A549 (cell line): Measurements from ENCODE around the gene NDRG4. TPM values are rescaled to one million over a fixed set of nuclear protein-coding genes. Genes with fewer than 3 reads are reported as not detected.

Experiments used
- ATAC-seq, 2 experiments: fragments of 200-7000 bp in 1 of 2; fragments of >200 bp in 1 of 2; cut with Nextera tagmentation in 1 of 2; cut with Tn5 transposase in 1 of 2; 3 replicates each; pipeline versions ENCODE4 v1.8.0 to v1.9.1; 2018 to 2020; ENCODE audit warnings: mild to moderate bottlenecking in 1 of 2, moderate library complexity in 1 of 2
- CTCF ChIA-PET: fragments of 300-600 bp; sonication (Branson Sonifier 250); formaldehyde crosslinking; extraction: SDS; loops from one replicate; lab custom pipeline; 2021; ENCODE audit warnings: antibody characterized with exemption, inconsistent platforms; lab: Yijun Ruan, JAX
- POLR2A ChIA-PET: fragments of 350-600 bp; formaldehyde crosslinking; extraction: SDS; loops from one replicate; lab custom pipeline; 2021; ENCODE audit warnings: antibody characterized with exemption, inconsistent platforms; lab: Yijun Ruan, JAX
- DNase-seq, 2 experiments: peaks; one replicate each; pipeline versions ENCODE4 v3.0.0 to v3.0.0-alpha.2; 2011 to 2016; ENCODE audit warnings: low read depth in 1 of 2, low spot score in 1 of 2
- FAIRE-seq: peaks from 2 replicates; lab custom pipeline; 2011; peaks lifted over from hg19 to GRCh38; lab: Jason Lieb, UNC
- H3K27ac ChIP-seq, 2 experiments: fragments of >200 bp; sonication (Bioruptor Twin); formaldehyde crosslinking; 3 replicates each; pipeline ENCODE4 v1.5.1; 2016 to 2017
- H3K4me1 ChIP-seq: fragments of >200 bp; sonication (Bioruptor Twin); formaldehyde crosslinking; 3 replicates; pipeline ENCODE4 v1.6.1; 2016
- H3K4me2 ChIP-seq: fragments of >200 bp; sonication (Bioruptor Twin); formaldehyde crosslinking; 3 replicates; pipeline ENCODE4 v1.6.1; 2016
- H3K4me3 ChIP-seq: fragments of >200 bp; sonication (Bioruptor Twin); formaldehyde crosslinking; 3 replicates; pipeline ENCODE4 v1.5.1; 2016
- H3K9me3 ChIP-seq: fragments of >200 bp; sonication (Bioruptor Twin); formaldehyde crosslinking; 3 replicates; pipeline ENCODE4 v1.6.1; 2016
- ATOH8 ChIP-seq: fragments of 250-450 bp; sonication (Bioruptor Pico); IDR thresholded peaks from 2 replicates; pipeline ENCODE4 v1.5.0; 2020; ENCODE audit warnings: low read depth, mild to moderate bottlenecking, moderate library complexity
- BCL3 ChIP-seq: fragments of >200 bp; sonication (Bioruptor Twin); formaldehyde crosslinking; IDR thresholded peaks from 3 replicates; pipeline ENCODE4 v1.6.1; 2016
- E2F6 ChIP-seq: IDR thresholded peaks from 2 replicates; pipeline ENCODE4 v1.6.1; 2012; ENCODE audit warnings: low read depth, borderline replicate concordance
- EHF ChIP-seq: fragments of 250-450 bp; sonication (Bioruptor Pico); IDR thresholded peaks from 2 replicates; pipeline ENCODE4 v1.5.0; 2020; ENCODE audit warnings: mild to moderate bottlenecking
- HDAC2 ChIP-seq: fragments of 200-600 bp; sonication (generic); IDR thresholded peaks from 2 replicates; pipeline ENCODE4 v1.6.1; 2016
- HOXA7 ChIP-seq: fragments of 250-450 bp; sonication (Bioruptor Pico); IDR thresholded peaks from 2 replicates; pipeline ENCODE4 v1.5.0; 2020; ENCODE audit warnings: mild to moderate bottlenecking, moderate library complexity
- HOXB5 ChIP-seq: fragments of 250-450 bp; sonication (Bioruptor Pico); IDR thresholded peaks from 2 replicates; pipeline ENCODE4 v1.5.0; 2020; ENCODE audit warnings: mild to moderate bottlenecking, moderate library complexity
- JUN ChIP-seq, 2 experiments: fragments of >200 bp; sonication (Bioruptor Twin); formaldehyde crosslinking; IDR thresholded peaks; 2 replicates in 1 of 2; 3 replicates in 1 of 2; pipeline ENCODE4 v1.6.1; 2016 to 2017
- MAFK ChIP-seq: fragments of 450-650 bp; IDR thresholded peaks from 2 replicates; pipeline ENCODE4 v1.6.1; 2014; ENCODE audit not compliant: partially characterized antibody
- NFE2L2 ChIP-seq: fragments of 150-350 bp; conservative IDR thresholded peaks from 2 replicates; pipeline ENCODE4 v1.6.1; 2014; ENCODE audit warnings: low read length
- PHF8 ChIP-seq: fragments of 200-600 bp; sonication (generic); IDR thresholded peaks from 2 replicates; pipeline ENCODE4 v1.6.1; 2016; ENCODE audit warnings: low read depth, mild to moderate bottlenecking, antibody characterized with exemption, moderate library complexity, borderline replicate concordance
- POLR2AphosphoS2 ChIP-seq: conservative IDR thresholded peaks from 2 replicates; pipeline ENCODE4 v1.6.1; 2012; ENCODE audit warnings: low read length, improper control_type of control experiment, inconsistent platforms
- RARB ChIP-seq: fragments of 250-450 bp; sonication (Bioruptor Pico); IDR thresholded peaks from 2 replicates; pipeline ENCODE4 v1.8.0; 2021; ENCODE audit warnings: mild to moderate bottlenecking, moderate library complexity
- SREBF2 ChIP-seq: fragments of 450-650 bp; IDR thresholded peaks from 2 replicates; pipeline ENCODE4 v1.6.1; 2014; ENCODE audit warnings: mild to moderate bottlenecking, moderate library complexity
- TP53 ChIP-seq: fragments of 250-450 bp; sonication (Bioruptor Pico); IDR thresholded peaks from 2 replicates; pipeline ENCODE4 v1.5.0; 2021; ENCODE audit warnings: mild to moderate bottlenecking, moderate library complexity
- USF2 ChIP-seq: fragments of 450-650 bp; IDR thresholded peaks from 2 replicates; pipeline ENCODE4 v1.6.1; 2014; ENCODE audit warnings: antibody characterized with exemption
- ZC3H11A ChIP-seq: fragments of 450-650 bp; IDR thresholded peaks from 2 replicates; pipeline ENCODE4 v1.6.1; 2014; ENCODE audit warnings: antibody characterized with exemption, mild to moderate bottlenecking
- WGBS: methylation state at CpG from one replicate; pipeline ENCODE4 v1.1.6; 2017; ENCODE audit errors: missing lambda C conversion rate; 5-methylcytosine and 5-hydroxymethylcytosine counted together
- polyA plus RNA-seq, 4 experiments: library from polyadenylated mRNA; depleted of rRNA in 3 of 4; stranded (reverse); fragments of >200 nt; fragmentation: RNase III in 1 of 4; extraction: RNeasy Plus Mini Kit Qiagen cat#74134 plus additional on column Dnase treatment in 1 of 4; gene quantifications; 2 replicates in 3 of 4; 3 replicates in 1 of 4; pipeline ENCODE4 v1.2.3, GENCODE V29; 2011 to 2017
- TF ChIP-seq, protein P1 (sequence below): fragments of >200 bp; sonication (Bioruptor Twin); formaldehyde crosslinking; IDR thresholded peaks from 3 replicates; pipeline ENCODE4 v1.5.1; 2016
- TF ChIP-seq, protein P2 (sequence below): IDR thresholded peaks from 2 replicates; pipeline ENCODE4 v1.6.1; 2012

NDRG4 gene
- polyA plus RNA-seq, 2 of the 4 experiments (the other 2 are of a cell fraction): 8.1 to 21.3 TPM

DNA sequence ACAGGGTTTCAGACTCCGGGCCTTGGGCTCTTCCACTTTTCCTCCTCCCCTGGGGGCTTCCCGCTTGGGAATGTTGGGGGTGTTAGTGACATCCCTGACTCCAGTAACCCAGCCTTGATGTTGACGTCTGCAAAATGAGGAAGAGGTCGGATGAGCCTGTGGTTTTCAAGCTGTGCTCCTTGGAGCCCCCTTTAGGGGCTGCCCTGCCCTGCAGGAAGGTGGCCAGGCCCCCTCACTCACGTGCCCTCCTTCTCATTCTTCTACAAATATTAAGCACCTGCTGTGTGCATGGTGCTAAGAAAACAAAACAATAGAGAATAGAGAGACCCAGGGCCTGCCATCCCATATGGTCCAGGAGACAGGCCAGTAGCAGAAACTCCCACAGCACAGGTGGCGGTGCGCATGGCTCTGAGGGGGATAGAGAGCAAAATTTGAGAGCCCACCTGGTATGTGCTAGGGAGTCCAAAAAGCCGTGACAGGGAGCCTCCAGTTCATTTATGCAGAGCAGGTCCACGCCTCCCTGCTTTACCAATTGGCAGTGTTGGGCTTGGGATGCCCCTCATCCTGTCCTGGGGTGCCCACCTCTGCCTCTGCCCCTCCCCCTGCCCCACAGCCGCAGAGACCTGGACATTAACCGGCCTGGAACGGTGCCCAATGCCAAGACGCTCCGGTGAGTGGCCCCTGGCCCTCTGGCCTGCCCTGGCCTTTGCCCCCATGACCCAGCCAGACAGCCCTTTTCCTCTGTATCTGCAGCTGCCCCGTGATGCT is 7.4 kb downstream of the NDRG4 start (continued):
- TF ChIP-seq MAFK: no peak
- no peak for TF ChIP-seq SREBF2
- TF ChIP-seq HDAC2: no peak
- no peak for TF ChIP-seq PHF8
- TF ChIP-seq HOXA7: no peak

- ChIA-PET CTCF (interaction anchor here (1.2 to 8.1 kb wide), 5 partner anchors 11 to 171 kb away, joined by 3 to 110 read pairs (median 43); partner anchors contain the start of gene NDRG4), POLR2A (no interaction called here)
- no peak for ATAC-seq
- WGBS: 83% methylated on average over 9 of the region's 14 CpGs
- no peaks in the 10 kb centered on the region for H3K4me1 ChIP-seq
- FAIRE-seq: no peak
- H3K4me2 ChIP-seq: no peak overlapping the region
- no peaks in the 10 kb centered on the region for H3K9me3 ChIP-seq
- DNase-seq: no peak
- H3K4me3 ChIP-seq: no peak overlapping the region
- TF ChIP-seq, protein P1, sequence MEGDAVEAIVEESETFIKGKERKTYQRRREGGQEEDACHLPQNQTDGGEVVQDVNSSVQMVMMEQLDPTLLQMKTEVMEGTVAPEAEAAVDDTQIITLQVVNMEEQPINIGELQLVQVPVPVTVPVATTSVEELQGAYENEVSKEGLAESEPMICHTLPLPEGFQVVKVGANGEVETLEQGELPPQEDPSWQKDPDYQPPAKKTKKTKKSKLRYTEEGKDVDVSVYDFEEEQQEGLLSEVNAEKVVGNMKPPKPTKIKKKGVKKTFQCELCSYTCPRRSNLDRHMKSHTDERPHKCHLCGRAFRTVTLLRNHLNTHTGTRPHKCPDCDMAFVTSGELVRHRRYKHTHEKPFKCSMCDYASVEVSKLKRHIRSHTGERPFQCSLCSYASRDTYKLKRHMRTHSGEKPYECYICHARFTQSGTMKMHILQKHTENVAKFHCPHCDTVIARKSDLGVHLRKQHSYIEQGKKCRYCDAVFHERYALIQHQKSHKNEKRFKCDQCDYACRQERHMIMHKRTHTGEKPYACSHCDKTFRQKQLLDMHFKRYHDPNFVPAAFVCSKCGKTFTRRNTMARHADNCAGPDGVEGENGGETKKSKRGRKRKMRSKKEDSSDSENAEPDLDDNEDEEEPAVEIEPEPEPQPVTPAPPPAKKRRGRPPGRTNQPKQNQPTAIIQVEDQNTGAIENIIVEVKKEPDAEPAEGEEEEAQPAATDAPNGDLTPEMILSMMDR: no peak
- no peak for TF ChIP-seq ZC3H11A
- no peak for TF ChIP-seq JUN (IDR thresholded peaks at IDR 0.05)
- TF ChIP-seq RARB (CRISPR knock-in tag): no peak
- TF ChIP-seq HOXB5: no peak
- TF ChIP-seq TP53 (CRISPR knock-in tag): no peak
- TF ChIP-seq E2F6: no peak
- no peak for TF ChIP-seq USF2
- TF ChIP-seq EHF (CRISPR knock-in tag): no peak
- TF ChIP-seq POLR2AphosphoS2: no peak
- H3K27ac ChIP-seq: no peak overlapping the region
Measured at GRCh38 chr16:58507963-58508670, 8.2 kb downstream of the NDRG4 start.

DNA sequence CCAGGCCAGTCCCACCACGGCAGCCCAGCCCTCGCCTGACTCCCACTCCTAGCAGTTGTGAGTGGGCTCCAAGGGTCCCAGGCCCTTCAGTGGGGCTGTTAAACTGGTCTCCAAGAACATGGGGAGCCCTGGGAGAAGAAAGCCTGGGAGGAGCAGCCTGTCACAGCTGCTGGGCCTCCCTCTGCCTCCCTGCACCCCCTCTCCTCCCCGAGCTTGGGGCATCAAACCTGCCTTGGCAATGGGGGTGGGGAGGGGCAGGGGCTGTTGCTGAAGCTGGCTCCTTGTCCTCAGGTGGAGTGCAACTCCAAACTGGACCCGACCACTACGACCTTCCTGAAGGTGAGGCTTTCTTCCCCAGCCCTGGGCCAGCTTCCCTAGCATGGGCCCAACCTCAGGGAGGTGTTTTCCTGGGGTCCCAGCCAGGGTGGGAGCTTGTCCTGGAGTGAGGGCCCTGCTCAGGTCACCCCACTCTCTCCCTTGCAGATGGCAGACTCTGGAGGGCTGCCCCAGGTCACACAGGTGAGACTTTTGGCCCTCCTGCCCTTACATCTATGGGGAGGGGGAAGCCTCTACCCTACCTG is 8.8 kb downstream of the NDRG4 start:
- Histone ChIP-seq H3K4me2 (no peak overlapping the region), H3K4me3 (no peak overlapping the region)
- no peak for FAIRE-seq
- CTCF ChIA-PET: interaction anchor here (1.2 to 8.1 kb wide), 5 partner anchors 12 to 172 kb away, joined by 3 to 110 read pairs (median 43); partner anchors contain the start of gene NDRG4
- TF ChIP-seq E2F6 (no peak), ZC3H11A (no peak), BCL3 (no peak), ATOH8 (no peak), NFE2L2 (no peak)
- TF ChIP-seq, protein P2, sequence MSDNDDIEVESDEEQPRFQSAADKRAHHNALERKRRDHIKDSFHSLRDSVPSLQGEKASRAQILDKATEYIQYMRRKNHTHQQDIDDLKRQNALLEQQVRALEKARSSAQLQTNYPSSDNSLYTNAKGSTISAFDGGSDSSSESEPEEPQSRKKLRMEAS: no peak
- TF ChIP-seq, all 56 proteins: peak for 0
- ATAC-seq (no peak), DNase-seq (no peak)
- Histone ChIP-seq H3K27ac (no peak overlapping the region), H3K9me3 (no peaks in the 10 kb centered on the region), H3K4me1 (no peaks in the 10 kb centered on the region)
- WGBS: 100% methylated on average over 2 of the region's 5 CpGs
- POLR2A ChIA-PET: no interaction called here
